ENCODE measurements around the gene EXOC4. TPM values are rescaled to one million over a fixed set of nuclear protein-coding genes. Genes with fewer than 3 reads are reported as not detected.

The EXOC4 gene
- total and polyA plus RNA-seq, 2 of the 8 experiments (the other 6 are each of a cell fraction or from before 2014, with no cell fraction given) = 27.0 to 67.3 TPM

DNA sequence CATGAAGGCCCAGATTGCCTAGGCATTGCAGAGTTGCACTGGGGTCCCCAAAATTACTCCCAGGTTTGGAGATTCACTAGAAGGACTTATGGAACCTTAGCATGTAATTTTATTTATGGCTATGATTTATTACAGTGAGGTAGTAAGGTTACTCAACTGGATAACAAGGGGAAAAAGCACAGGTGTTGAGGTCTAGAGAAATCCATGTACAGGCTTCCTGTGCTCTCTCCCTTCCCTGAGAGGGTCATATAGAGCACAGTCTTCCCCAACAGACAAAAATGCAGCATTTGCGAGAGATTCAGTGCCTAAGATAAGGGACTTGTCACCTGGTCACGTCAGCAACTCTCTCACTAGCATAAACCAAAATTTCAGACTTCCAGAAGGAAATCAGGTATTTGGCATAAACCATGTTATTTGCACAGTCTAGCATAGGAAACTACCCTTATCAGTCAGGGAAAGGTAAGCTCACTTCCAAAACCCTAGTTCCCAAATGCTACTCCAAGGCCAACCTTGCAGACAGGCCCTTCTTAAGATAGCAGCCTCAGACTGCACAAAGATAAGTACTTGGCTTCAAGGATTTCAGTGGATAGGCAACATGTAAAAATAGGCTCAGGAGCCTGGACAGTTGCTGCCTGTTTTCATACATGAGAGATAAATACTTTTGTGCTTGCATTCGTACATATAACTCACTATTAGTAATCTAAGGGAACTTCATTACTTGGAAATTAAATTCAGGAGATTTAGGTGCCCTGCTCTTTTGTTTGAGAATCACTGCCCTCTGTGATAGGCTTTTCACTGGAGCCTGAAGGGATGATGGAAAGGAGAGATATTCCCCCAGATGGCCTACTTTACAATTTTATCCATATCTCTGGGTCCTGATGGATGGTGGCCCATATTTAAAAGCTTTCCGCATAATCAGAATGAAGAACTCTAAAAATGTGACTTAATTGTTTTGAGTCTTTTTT, 495.8 kb downstream of the EXOC4 start:
- no peak overlapping the region for H3K4me3 ChIP-seq (ENCODE audit: extremely low read depth in 1 of 4, insufficient read depth in 2 of 4, low read depth in 3 of 4, low read length in 4 of 4)
- no peaks in the 10 kb centered on the region for H3K9me3 ChIP-seq (ENCODE audit: insufficient read depth in 2 of 2, low read depth in 1 of 2, low read length in 1 of 2)
- no peak overlapping the region for H3K4ac ChIP-seq (replicated peaks; ENCODE audit: insufficient read length, low read depth, low read length)
- no peak overlapping the region for H2BK120ac ChIP-seq (replicated peaks; ENCODE audit: low read depth, low read length)
- no peak overlapping the region for H4K91ac ChIP-seq (replicated peaks; ENCODE audit: insufficient read length, low read length)
- no peak overlapping the region for H3K23ac ChIP-seq (ENCODE audit: insufficient read length)
- H4K5ac ChIP-seq (ENCODE audit: insufficient read length, low read depth, low read length) = no peak overlapping the region
- H4K8ac ChIP-seq (ENCODE audit: extremely low read depth, insufficient read depth, low read length) = no peak overlapping the region
- CTCF ChIA-PET (ENCODE audit: partially characterized antibody) = interaction anchor here (0.6 to 1.3 kb wide), 3 partner anchors 10 to 337 kb away, joined by 3 read pairs; no protein-coding TSS in a partner anchor
- TF ChIP-seq NRF1 (IDR thresholded peaks at IDR 0.05; ENCODE audit: low read depth, low read length) = no peak
- TF ChIP-seq PHF8 (conservative IDR thresholded peaks at IDR 0.05; ENCODE audit: low read depth, low read length) = no peak
- TF ChIP-seq GABPA (IDR thresholded peaks at IDR 0.05; ENCODE audit: borderline replicate concordance, insufficient read depth, low read length) = no peak
- no peak for TF ChIP-seq POLR2A (IDR thresholded peaks at IDR 0.05; ENCODE audit: control extremely low read depth in 1 of 2, low read depth in 2 of 2, low read length in 2 of 2)
- TF ChIP-seq POLR2AphosphoS5 (IDR thresholded peaks at IDR 0.05; ENCODE audit: low read depth, low read length) = no peak
- no peak for TF ChIP-seq SUZ12 (IDR thresholded peaks at IDR 0.05; ENCODE audit: low read length)
- H3K79me2 ChIP-seq (ENCODE audit: control insufficient read depth in 1 of 2, insufficient read depth in 2 of 2, low read length in 2 of 2) = no peaks in the 10 kb centered on the region
- H3K23me2 ChIP-seq (ENCODE audit: low read depth, low read length) = no peaks in the 10 kb centered on the region
- H3K27me3 ChIP-seq (replicated peaks in 1 of 4; ENCODE audit: control insufficient read depth in 3 of 4, extremely low read depth in 1 of 4, insufficient read depth in 3 of 4, low read length in 3 of 4) = no peaks in the 10 kb centered on the region
- no peak overlapping the region; the same call in 1 of the 2 replicates for H2BK12ac ChIP-seq (ENCODE audit: low read depth, low read length)
- peaks cover 0 to 7% (median 4%) of the 10 kb centered on the region in 4 experiments; a peak in 4 of 7 replicates for H3K4me1 ChIP-seq (replicated peaks in 1 of 4; ENCODE audit: control insufficient read depth in 3 of 4, insufficient read depth in 4 of 4, low read length in 3 of 4)
- FAIRE-seq (no peak), DNase-seq (ENCODE audit: low read depth in 1 of 2, low spot score in 2 of 2) (no peak)
- H4K20me1 ChIP-seq (replicated peaks in 1 of 2; ENCODE audit: control insufficient read depth in 1 of 2, insufficient read depth in 2 of 2, low read length in 2 of 2) = no peaks in the 10 kb centered on the region
- no peak overlapping the region for H3K56ac ChIP-seq (replicated peaks; ENCODE audit: insufficient read length, low read depth, low read length)
- H2BK20ac ChIP-seq (ENCODE audit: low read length) = peak overlapping the region; percentile 52; the same call in 1 of the 2 replicates
- H3K27ac ChIP-seq (ENCODE audit: low read depth, low read length) = no peak overlapping the region
- H3K79me1 ChIP-seq (ENCODE audit: low read depth, low read length) = no peaks in the 10 kb centered on the region
- POLR2A ChIA-PET (ENCODE audit: partially characterized antibody) = no interaction called here
- H3K36me3 ChIP-seq (ENCODE audit: control insufficient read depth in 2 of 4, insufficient read depth in 4 of 4, low read length in 3 of 4) = no peaks in the 10 kb centered on the region
- H2AK5ac ChIP-seq (ENCODE audit: low read depth, low read length) = no peak overlapping the region
- no peak overlapping the region for H3K14ac ChIP-seq (ENCODE audit: insufficient read length)
- H2BK5ac ChIP-seq (ENCODE audit: low read depth, low read length) = no peak overlapping the region
- H3K18ac ChIP-seq (ENCODE audit: extremely low read depth, low read length) = no peak overlapping the region
- H3K9ac ChIP-seq (replicated peaks in 1 of 4; ENCODE audit: extremely low read depth in 1 of 4, low read depth in 3 of 4, low read length in 3 of 4) = no peak overlapping the region
- no peak overlapping the region for H2AFZ ChIP-seq (ENCODE audit: low read length)
- no peak overlapping the region for H3K4me2 ChIP-seq (ENCODE audit: insufficient read depth in 1 of 2, low read depth in 2 of 2, low read length in 2 of 2)
- 0 out of 2 replicates have a peak overlapping the region, but pooled peaks have one; percentile 83 for H2BK15ac ChIP-seq (ENCODE audit: low read length)
- 90% methylated on average over 4 of the region's 4 CpGs; no CpG with 5 or more reads in 1 of the 2 experiments for WGBS, 2 experiments (ENCODE audit: extremely low coverage in 1 of 2, insufficient coverage in 1 of 2, insufficient read length in 1 of 2, insufficient replicate concordance in 2 of 2, low coverage in 1 of 2, low lambda C conversion rate in 2 of 2, missing lambda C conversion rate in 1 of 2)
